Stomach smooth muscle (tissue), 2 donors: ENCODE results near the gene LMO7.
"Not testable (repeated sequence)": the region's sequence is repeated elsewhere in the genome, so short reads cannot be mapped to it uniquely, and the experiment has no call there.

Experiments
- H3K27ac ChIP-seq: one replicate; pipeline ENCODE4 v1.7.0; 2013; ENCODE audit warnings: mild to moderate bottlenecking, low read length, inconsistent platforms
- H3K27me3 ChIP-seq, 2 donors: one replicate each; pipeline ENCODE4 v1.7.0; 2013; ENCODE audit warnings: low read length in 2 of 2; ENCODE audit not compliant: insufficient read depth in 2 of 2, control insufficient read depth in 1 of 2
- H3K36me3 ChIP-seq, 2 donors: one replicate each; pipeline ENCODE4 v1.7.0; 2013; ENCODE audit warnings: low read length in 2 of 2; ENCODE audit not compliant: control insufficient read depth in 2 of 2, insufficient read depth in 2 of 2
- H3K4me1 ChIP-seq: one replicate; pipeline ENCODE4 v1.7.0; 2013; ENCODE audit warnings: low read length; ENCODE audit not compliant: control insufficient read depth, insufficient read depth
- H3K4me3 ChIP-seq, 2 donors: one replicate each; pipeline ENCODE4 v1.7.0; 2013; ENCODE audit warnings: low read length in 2 of 2
- H3K9ac ChIP-seq, 2 donors: one replicate each; pipeline ENCODE4 v1.7.0; 2013; ENCODE audit warnings: low read length in 2 of 2, mild to moderate bottlenecking in 1 of 2
- H3K9me3 ChIP-seq, 2 donors: one replicate each; pipeline ENCODE4 v1.7.0; 2013; ENCODE audit warnings: low read length in 2 of 2; ENCODE audit not compliant: control insufficient read depth in 2 of 2
- donor health status: healthy.
- donor health status: Pancreatic carcinoma.

The LMO7 gene

GRCh38 chr13:75695908-75696307 lies 59.8 kb downstream of the LMO7 start:
- not testable (repeated sequence) for H3K9ac ChIP-seq, H3K4me3 ChIP-seq

GRCh38 chr13:75699062-75699461 lies 62.9 kb downstream of the LMO7 start:
- Histone ChIP-seq H3K4me3 (no peak overlapping the region), H3K9me3 (no peaks in the 10 kb centered on the region), H3K4me1 (no peaks in the 10 kb centered on the region), H3K27me3 (no peaks in the 10 kb centered on the region), H3K9ac (no peak overlapping the region), H3K27ac (no peak overlapping the region), H3K36me3 (no peaks in the 10 kb centered on the region)

More at GRCh38 chr13:75695908-75696307, 59.8 kb downstream of the LMO7 start:
- not testable (repeated sequence) for H3K36me3 ChIP-seq, H3K4me1 ChIP-seq, H3K27me3 ChIP-seq, H3K9me3 ChIP-seq, H3K27ac ChIP-seq

- not testable (repeated sequence) for H3K27ac ChIP-seq, H3K4me3 ChIP-seq, H3K27me3 ChIP-seq, H3K4me1 ChIP-seq, H3K9me3 ChIP-seq, H3K9ac ChIP-seq, H3K36me3 ChIP-seq
These were observed 63.6 kb downstream of the LMO7 start for GRCh38 chr13:75699717-75700116.

GRCh38 chr13:75700552-75700951 lies 64.4 kb downstream of the LMO7 start:
- Histone ChIP-seq H3K4me3 (no peak overlapping the region), H3K9me3 (no peaks in the 10 kb centered on the region), H3K36me3 (no peaks in the 10 kb centered on the region), H3K4me1 (no peaks in the 10 kb centered on the region), H3K27me3 (no peaks in the 10 kb centered on the region), H3K27ac (no peak overlapping the region), H3K9ac (no peak overlapping the region)

- H3K9me3 ChIP-seq = no peaks in the 10 kb centered on the region
- H3K27ac ChIP-seq = no peak overlapping the region
- H3K4me1 ChIP-seq = no peaks in the 10 kb centered on the region
- no peaks in the 10 kb centered on the region for H3K27me3 ChIP-seq
- H3K9ac ChIP-seq = no peak overlapping the region
- H3K36me3 ChIP-seq = no peaks in the 10 kb centered on the region
- no peak overlapping the region for H3K4me3 ChIP-seq
These were observed 66.3 kb downstream of the LMO7 start for GRCh38 chr13:75702476-75702875.

- Histone ChIP-seq H3K4me1 (no peaks in the 10 kb centered on the region), H3K4me3 (no peak overlapping the region), H3K27ac (no peak overlapping the region), H3K36me3 (no peaks in the 10 kb centered on the region), H3K27me3 (no peaks in the 10 kb centered on the region), H3K9ac (no peak overlapping the region), H3K9me3 (no peaks in the 10 kb centered on the region)
These were observed 67.6 kb downstream of the LMO7 start for GRCh38 chr13:75703769-75704168.

- Histone ChIP-seq H3K36me3 (no peaks in the 10 kb centered on the region), H3K4me1 (no peaks in the 10 kb centered on the region), H3K4me3 (no peak overlapping the region), H3K27ac (no peak overlapping the region), H3K9me3 (no peaks in the 10 kb centered on the region), H3K27me3 (no peaks in the 10 kb centered on the region), H3K9ac (no peak overlapping the region)
These were observed 68.2 kb downstream of the LMO7 start for GRCh38 chr13:75704194-75704926.

GRCh38 chr13:75704927-75705288 lies 68.8 kb downstream of the LMO7 start:
- H3K4me1 ChIP-seq = no peaks in the 10 kb centered on the region
- H3K9ac ChIP-seq = no peak overlapping the region
- no peaks in the 10 kb centered on the region for H3K36me3 ChIP-seq
- H3K9me3 ChIP-seq = no peaks in the 10 kb centered on the region
- H3K27me3 ChIP-seq = no peaks in the 10 kb centered on the region
- H3K4me3 ChIP-seq = no peak overlapping the region
- H3K27ac ChIP-seq = no peak overlapping the region

GRCh38 chr13:75705395-75705794 lies 69.3 kb downstream of the LMO7 start:
- Histone ChIP-seq H3K4me3 (no peak overlapping the region), H3K27ac (no peak overlapping the region), H3K4me1 (no peaks in the 10 kb centered on the region), H3K36me3 (no peaks in the 10 kb centered on the region), H3K27me3 (no peaks in the 10 kb centered on the region), H3K9me3 (no peaks in the 10 kb centered on the region), H3K9ac (no peak overlapping the region)

- H3K27ac ChIP-seq = no peak overlapping the region
- H3K9ac ChIP-seq = no peak overlapping the region
- H3K36me3 ChIP-seq = no peaks in the 10 kb centered on the region
- no peak overlapping the region for H3K4me3 ChIP-seq
- no peaks in the 10 kb centered on the region for H3K27me3 ChIP-seq
- H3K9me3 ChIP-seq = no peaks in the 10 kb centered on the region
- H3K4me1 ChIP-seq = no peaks in the 10 kb centered on the region
These were observed 69.8 kb downstream of the LMO7 start for GRCh38 chr13:75705908-75706307.

- Histone ChIP-seq H3K9ac (no peak overlapping the region), H3K4me3 (no peak overlapping the region), H3K4me1 (no peaks in the 10 kb centered on the region), H3K9me3 (no peaks in the 10 kb centered on the region), H3K27me3 (no peaks in the 10 kb centered on the region), H3K36me3 (no peaks in the 10 kb centered on the region), H3K27ac (no peak overlapping the region)
These were observed 77.7 kb downstream of the LMO7 start for GRCh38 chr13:75713852-75714251.
